HG03097 (cell line): ENCODE results near the gene UBE2E2.

ENCODE experiments used
- ATAC-seq: cut with Tn5 transposase; IDR thresholded peaks from one replicate; pipeline ENCODE4 v1.9.1; 2021; ENCODE audit not compliant: unreplicated experiment, low FRiP score

The UBE2E2 gene

GRCh38 chr3:23272820-23273219, 69.7 kb downstream of the UBE2E2 start:
- no peak for ATAC-seq

GRCh38 chr3:23275061-23275460, 71.9 kb downstream of the UBE2E2 start:
- ATAC-seq = no peak

GRCh38 chr3:23275814-23276213, 72.7 kb downstream of the UBE2E2 start:
- ATAC-seq = no peak

GRCh38 chr3:23276913-23277658, 74.0 kb downstream of the UBE2E2 start:
- ATAC-seq = no peak

GRCh38 chr3:23277688-23278087, 74.6 kb downstream of the UBE2E2 start:
- no peak for ATAC-seq

GRCh38 chr3:23283625-23284024, 80.5 kb downstream of the UBE2E2 start:
- ATAC-seq = no peak

- ATAC-seq = no peak
Measured at GRCh38 chr3:23288286-23288685, 85.2 kb downstream of the UBE2E2 start.

- no peak for ATAC-seq
Measured at GRCh38 chr3:23288715-23289114, 85.6 kb downstream of the UBE2E2 start.

GRCh38 chr3:23292432-23292831, 89.3 kb downstream of the UBE2E2 start:
- ATAC-seq = no peak

GRCh38 chr3:23294770-23295387, 91.8 kb downstream of the UBE2E2 start:
- no peak for ATAC-seq

- no peak for ATAC-seq
Measured at GRCh38 chr3:23301819-23302218, 98.7 kb downstream of the UBE2E2 start.

- ATAC-seq = no peak
Measured at GRCh38 chr3:23302271-23302670, 99.1 kb downstream of the UBE2E2 start.

- ATAC-seq = no peak
Measured at GRCh38 chr3:23303601-23304217, 100.6 kb downstream of the UBE2E2 start.

GRCh38 chr3:23304424-23304823, 101.3 kb downstream of the UBE2E2 start:
- no peak for ATAC-seq

GRCh38 chr3:23308986-23309625, 106.0 kb downstream of the UBE2E2 start:
- no peak for ATAC-seq

- ATAC-seq = no peak
Measured at GRCh38 chr3:23312866-23313265, 109.7 kb downstream of the UBE2E2 start.

GRCh38 chr3:23314981-23315762, 112.0 kb downstream of the UBE2E2 start:
- no peak for ATAC-seq

- no peak for ATAC-seq
Measured at GRCh38 chr3:23316924-23317323, 113.8 kb downstream of the UBE2E2 start.

GRCh38 chr3:23319366-23320312, 116.5 kb downstream of the UBE2E2 start:
- ATAC-seq = no peak
